Measurements from ENCODE around the gene ST14. TPM values are rescaled to one million over a fixed set of nuclear protein-coding genes. Genes with fewer than 3 reads are reported as not detected.

The ST14 gene
- total and polyA plus RNA-seq, 4 donors = 24.3 to 81.1 (median 54.1) TPM

DNA sequence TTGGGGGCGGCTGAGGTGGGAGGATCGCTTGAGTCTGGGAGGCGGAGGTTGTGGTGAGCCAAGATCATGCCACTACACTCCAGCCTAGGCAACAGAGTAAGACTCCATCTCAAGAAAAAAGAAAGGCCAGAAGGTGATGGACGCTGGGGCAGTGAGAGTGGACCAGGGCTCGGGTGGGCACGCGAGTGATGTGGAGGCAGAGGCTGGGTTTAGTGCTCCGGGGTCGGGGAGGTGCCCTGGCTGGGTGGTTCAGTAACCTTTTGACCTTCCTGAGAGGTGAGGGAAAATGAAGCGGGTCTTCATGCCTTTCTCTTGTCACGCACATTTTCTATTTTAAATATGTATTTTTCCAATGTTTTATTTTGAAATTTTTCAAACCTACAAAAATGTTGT is 45.1 kb downstream of the ST14 start:
- H3K27me3 ChIP-seq (ENCODE audit: control insufficient read depth in 3 of 3, insufficient read depth in 3 of 3, low read length in 2 of 3) = no peaks in the 10 kb centered on the region
- no peak overlapping the region for H3K9ac ChIP-seq (ENCODE audit: insufficient read depth in 1 of 2, low read length in 2 of 2)
- ATAC-seq (ENCODE audit: insufficient read depth, low FRiP score) = no peak
- TF ChIP-seq, protein P1, sequence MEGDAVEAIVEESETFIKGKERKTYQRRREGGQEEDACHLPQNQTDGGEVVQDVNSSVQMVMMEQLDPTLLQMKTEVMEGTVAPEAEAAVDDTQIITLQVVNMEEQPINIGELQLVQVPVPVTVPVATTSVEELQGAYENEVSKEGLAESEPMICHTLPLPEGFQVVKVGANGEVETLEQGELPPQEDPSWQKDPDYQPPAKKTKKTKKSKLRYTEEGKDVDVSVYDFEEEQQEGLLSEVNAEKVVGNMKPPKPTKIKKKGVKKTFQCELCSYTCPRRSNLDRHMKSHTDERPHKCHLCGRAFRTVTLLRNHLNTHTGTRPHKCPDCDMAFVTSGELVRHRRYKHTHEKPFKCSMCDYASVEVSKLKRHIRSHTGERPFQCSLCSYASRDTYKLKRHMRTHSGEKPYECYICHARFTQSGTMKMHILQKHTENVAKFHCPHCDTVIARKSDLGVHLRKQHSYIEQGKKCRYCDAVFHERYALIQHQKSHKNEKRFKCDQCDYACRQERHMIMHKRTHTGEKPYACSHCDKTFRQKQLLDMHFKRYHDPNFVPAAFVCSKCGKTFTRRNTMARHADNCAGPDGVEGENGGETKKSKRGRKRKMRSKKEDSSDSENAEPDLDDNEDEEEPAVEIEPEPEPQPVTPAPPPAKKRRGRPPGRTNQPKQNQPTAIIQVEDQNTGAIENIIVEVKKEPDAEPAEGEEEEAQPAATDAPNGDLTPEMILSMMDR (IDR thresholded peaks at IDR 0.05; ENCODE audit: control extremely low read depth, extremely low read depth) = no peak
- H3K9me3 ChIP-seq (ENCODE audit: control insufficient read depth in 4 of 4, insufficient read depth in 3 of 4, low read length in 3 of 4) = no peaks in the 10 kb centered on the region
- no peak overlapping the region for H3K4me3 ChIP-seq
- H3K36me3 ChIP-seq (ENCODE audit: control insufficient read depth in 4 of 4, insufficient read depth in 4 of 4, low read length in 4 of 4) = peaks cover 0 to 16% (median 0%) of the 10 kb centered on the region in 4 donors
- H3K4me1 ChIP-seq (ENCODE audit: control insufficient read depth in 5 of 5, insufficient read depth in 5 of 5, low read length in 5 of 5) = no peaks in the 10 kb centered on the region
- 90 to 92% methylated on average over 11 of the region's 11 CpGs for WGBS, 2 donors
- H3K27ac ChIP-seq (ENCODE audit: low read depth in 1 of 2, low read length in 1 of 2) = no peak overlapping the region
- no peak for DNase-seq

DNA sequence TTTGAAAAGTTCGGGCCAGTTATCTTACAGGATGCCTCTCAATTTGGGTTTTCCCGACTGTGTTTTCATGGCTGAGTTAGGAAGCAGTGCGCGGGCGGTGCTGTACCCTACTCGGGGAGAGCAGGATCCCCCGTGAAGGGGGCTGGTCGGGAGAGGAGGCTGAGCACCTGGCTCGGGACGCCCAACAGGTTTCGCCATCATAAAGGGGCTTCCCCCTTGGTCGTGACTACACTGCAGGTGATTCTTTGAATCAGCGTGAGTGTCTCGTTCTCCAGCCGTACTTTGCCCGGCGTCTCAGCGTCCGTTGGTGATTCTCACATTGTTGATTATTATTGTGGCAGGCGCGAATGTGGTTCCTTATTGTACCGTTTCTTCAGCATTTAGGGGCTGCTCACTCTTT is 46.6 kb downstream of the ST14 start:
- peaks cover 0 to 11% (median 0%) of the 10 kb centered on the region in 4 donors for H3K36me3 ChIP-seq (ENCODE audit: control insufficient read depth in 4 of 4, insufficient read depth in 4 of 4, low read length in 4 of 4)
- no peaks in the 10 kb centered on the region for H3K9me3 ChIP-seq (ENCODE audit: control insufficient read depth in 4 of 4, insufficient read depth in 3 of 4, low read length in 3 of 4)
- TF ChIP-seq, protein P1 (IDR thresholded peaks at IDR 0.05; ENCODE audit: control extremely low read depth, extremely low read depth) = no peak
- no peak overlapping the region for H3K9ac ChIP-seq (ENCODE audit: insufficient read depth in 1 of 2, low read length in 2 of 2)
- no peaks in the 10 kb centered on the region for H3K27me3 ChIP-seq (ENCODE audit: control insufficient read depth in 3 of 3, insufficient read depth in 3 of 3, low read length in 2 of 3)
- H3K4me3 ChIP-seq = no peak overlapping the region
- H3K4me1 ChIP-seq (ENCODE audit: control insufficient read depth in 5 of 5, insufficient read depth in 5 of 5, low read length in 5 of 5) = no peaks in the 10 kb centered on the region
- H3K27ac ChIP-seq (ENCODE audit: low read depth in 1 of 2, low read length in 1 of 2) = no peak overlapping the region
- WGBS, 2 donors = 91 to 92% methylated on average over 22 of the region's 22 CpGs
- ATAC-seq (ENCODE audit: insufficient read depth, low FRiP score) = no peak
- DNase-seq = no peak

DNA sequence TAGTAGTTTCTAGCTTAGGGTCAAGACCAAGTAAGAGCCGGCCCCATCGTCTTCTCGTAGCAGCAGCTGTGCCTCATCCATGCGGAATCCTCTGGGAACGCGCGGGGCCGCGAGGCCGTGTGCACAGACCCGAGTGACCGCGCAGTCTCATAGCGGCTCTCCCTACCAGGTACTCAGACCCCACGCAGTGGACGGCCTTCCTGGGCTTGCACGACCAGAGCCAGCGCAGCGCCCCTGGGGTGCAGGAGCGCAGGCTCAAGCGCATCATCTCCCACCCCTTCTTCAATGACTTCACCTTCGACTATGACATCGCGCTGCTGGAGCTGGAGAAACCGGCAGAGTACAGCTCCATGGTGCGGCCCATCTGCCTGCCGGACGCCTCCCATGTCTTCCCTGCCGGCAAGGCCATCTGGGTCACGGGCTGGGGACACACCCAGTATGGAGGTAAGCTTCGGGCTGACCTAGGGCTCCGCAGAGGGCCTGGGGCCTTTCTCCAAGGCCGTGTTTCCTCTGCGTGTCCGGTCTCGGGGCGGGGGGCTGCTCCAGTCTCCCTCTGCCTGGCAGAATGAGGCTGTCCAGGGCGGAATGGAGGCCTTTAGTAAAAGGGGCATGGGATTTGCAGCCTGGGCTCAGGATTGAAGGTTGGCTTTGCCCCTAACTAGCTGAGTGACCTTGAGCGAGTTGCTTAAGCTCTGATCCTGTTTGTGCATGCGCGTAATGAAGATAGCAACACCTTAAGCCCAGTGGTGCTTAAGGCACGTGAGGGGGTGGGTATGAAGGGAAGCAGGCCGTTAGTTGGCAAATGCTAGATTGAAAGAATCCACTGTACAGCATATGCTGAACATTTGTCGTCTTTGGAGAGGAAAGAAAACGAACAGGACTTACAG is 48.9 kb downstream of the ST14 start:
- 95 to 97% methylated on average over 45 of the region's 45 CpGs for WGBS, 2 donors
- no peaks in the 10 kb centered on the region for H3K27me3 ChIP-seq (ENCODE audit: control insufficient read depth in 3 of 3, insufficient read depth in 3 of 3, low read length in 2 of 3)
- H3K4me3 ChIP-seq = no peak overlapping the region
- no peak overlapping the region for H3K9ac ChIP-seq (ENCODE audit: insufficient read depth in 1 of 2, low read length in 2 of 2)
- no peak overlapping the region for H3K27ac ChIP-seq (ENCODE audit: low read depth in 1 of 2, low read length in 1 of 2)
- no peaks in the 10 kb centered on the region for H3K9me3 ChIP-seq (ENCODE audit: control insufficient read depth in 4 of 4, insufficient read depth in 3 of 4, low read length in 3 of 4)
- H3K36me3 ChIP-seq (ENCODE audit: control insufficient read depth in 4 of 4, insufficient read depth in 4 of 4, low read length in 4 of 4) = peaks cover 0 to 2% (median 0%) of the 10 kb centered on the region in 4 donors
- TF ChIP-seq, protein P1 (IDR thresholded peaks at IDR 0.05; ENCODE audit: control extremely low read depth, extremely low read depth) = no peak
- no peak for ATAC-seq (ENCODE audit: insufficient read depth, low FRiP score)
- DNase-seq = no peak
- no peaks in the 10 kb centered on the region for H3K4me1 ChIP-seq (ENCODE audit: control insufficient read depth in 5 of 5, insufficient read depth in 5 of 5, low read length in 5 of 5)

All from lung (tissue), 12 donors.